GM12801 (cell line): ENCODE measurements around the gene MRPS12.

ENCODE experiments used
- CTCF ChIP-seq: IDR thresholded peaks from one replicate; pipeline ENCODE4 v1.5.1; 2011; ENCODE audit warnings: control low read depth; ENCODE audit not compliant: insufficient read length; ENCODE audit errors: extremely low read depth

MRPS12 gene

GRCh38 chr19:38974624-38975213 lies 44.0 kb downstream of the MRPS12 start:
- TF ChIP-seq CTCF: no peak

DNA sequence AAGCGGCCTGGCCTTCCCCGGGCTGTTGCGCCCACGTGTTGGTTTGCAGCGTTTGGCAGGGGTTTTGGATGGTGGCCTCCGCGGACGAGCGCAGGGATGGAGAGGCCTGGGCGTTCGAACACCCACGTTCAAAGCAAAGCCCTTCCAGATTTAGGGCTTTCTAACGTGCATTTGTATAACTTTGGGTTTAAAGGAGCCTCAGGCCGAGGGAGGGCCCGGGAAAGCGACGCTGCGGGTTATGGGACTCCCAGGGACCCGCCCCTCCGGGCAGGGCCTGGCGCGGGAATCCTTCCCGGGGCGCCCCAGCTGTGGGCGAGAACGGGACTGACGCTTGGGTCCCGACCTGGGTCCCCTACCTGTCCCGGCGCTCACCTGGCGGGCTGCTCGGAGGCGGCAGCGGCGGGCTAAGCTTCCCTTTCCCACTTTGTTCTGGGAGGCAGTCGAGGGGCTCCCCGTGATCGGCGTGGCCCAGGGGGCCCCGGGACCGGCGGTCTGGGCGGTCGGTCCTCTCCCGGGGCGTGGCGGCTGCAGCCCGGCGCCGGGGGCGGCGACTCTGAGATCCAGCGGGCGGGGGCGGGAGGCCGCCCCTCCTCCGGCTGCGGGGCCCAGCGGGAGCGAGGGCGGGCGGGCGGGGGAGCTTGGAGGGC lies 44.6 kb downstream of the MRPS12 start, which contains the start of gene FBXO17:
TSS of gene FBXO17 (minus strand) at position 529 of the 647 bp plus-strand sequence. CDS start 25,423 bp downstream, outside the sequence.
- no peak for TF ChIP-seq CTCF

- TF ChIP-seq CTCF: no peak
Observed at GRCh38 chr19:38975861-38976271, 45.1 kb downstream of the MRPS12 start.

GRCh38 chr19:38977445-38978325 lies 46.9 kb downstream of the MRPS12 start:
- TF ChIP-seq CTCF: no peak

DNA sequence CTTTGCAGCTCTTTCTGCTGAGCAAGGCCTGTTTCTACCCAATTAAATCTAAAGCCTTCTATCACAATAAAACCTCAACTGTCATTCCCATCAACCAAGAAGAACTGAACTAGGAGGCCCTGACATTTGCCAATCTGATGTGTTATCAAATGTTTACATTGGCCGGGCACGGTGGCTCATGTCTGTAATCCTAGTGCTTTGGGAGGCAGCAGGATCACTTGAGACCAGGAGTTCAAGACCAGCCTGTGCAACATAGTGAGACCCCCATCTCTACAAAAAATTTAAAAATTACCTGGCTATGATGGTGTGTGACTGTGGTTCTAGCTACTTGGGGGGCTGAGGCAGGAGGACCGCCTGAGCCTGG lies 47.6 kb downstream of the MRPS12 start:
- no peak for TF ChIP-seq CTCF

DNA sequence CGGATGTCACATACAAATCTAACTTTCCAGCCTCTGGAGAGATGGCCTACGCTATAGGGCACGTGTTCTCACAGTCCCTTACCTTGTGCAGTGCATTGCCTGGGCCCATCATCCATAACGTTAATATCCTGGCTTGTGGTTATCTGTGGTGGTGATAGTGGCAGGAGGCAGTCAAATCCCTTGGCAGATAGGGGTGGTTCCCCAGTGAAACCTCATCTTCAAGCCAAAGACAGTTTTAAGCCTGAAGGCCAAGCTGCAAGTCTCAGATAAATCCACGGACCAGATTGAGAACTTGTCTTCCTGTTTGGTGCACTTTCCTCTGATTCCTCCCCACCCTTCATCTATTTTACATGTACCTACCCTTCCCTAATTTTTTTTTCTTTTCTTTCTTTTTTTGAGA lies 49.1 kb downstream of the MRPS12 start:
- no peak for TF ChIP-seq CTCF
